GM19328 (cell line): ENCODE data around the gene TPRKB.
"Not testable (repeated sequence)": the region's sequence is repeated elsewhere in the genome, so short reads cannot be mapped to it uniquely, and the experiment has no call there.

Experiments used
- ATAC-seq: cut with Tn5 transposase; IDR thresholded peaks from one replicate; pipeline ENCODE4 v1.9.1; 2021; ENCODE audit warnings: mild to moderate bottlenecking, moderate library complexity; ENCODE audit not compliant: unreplicated experiment

The TPRKB gene

DNA sequence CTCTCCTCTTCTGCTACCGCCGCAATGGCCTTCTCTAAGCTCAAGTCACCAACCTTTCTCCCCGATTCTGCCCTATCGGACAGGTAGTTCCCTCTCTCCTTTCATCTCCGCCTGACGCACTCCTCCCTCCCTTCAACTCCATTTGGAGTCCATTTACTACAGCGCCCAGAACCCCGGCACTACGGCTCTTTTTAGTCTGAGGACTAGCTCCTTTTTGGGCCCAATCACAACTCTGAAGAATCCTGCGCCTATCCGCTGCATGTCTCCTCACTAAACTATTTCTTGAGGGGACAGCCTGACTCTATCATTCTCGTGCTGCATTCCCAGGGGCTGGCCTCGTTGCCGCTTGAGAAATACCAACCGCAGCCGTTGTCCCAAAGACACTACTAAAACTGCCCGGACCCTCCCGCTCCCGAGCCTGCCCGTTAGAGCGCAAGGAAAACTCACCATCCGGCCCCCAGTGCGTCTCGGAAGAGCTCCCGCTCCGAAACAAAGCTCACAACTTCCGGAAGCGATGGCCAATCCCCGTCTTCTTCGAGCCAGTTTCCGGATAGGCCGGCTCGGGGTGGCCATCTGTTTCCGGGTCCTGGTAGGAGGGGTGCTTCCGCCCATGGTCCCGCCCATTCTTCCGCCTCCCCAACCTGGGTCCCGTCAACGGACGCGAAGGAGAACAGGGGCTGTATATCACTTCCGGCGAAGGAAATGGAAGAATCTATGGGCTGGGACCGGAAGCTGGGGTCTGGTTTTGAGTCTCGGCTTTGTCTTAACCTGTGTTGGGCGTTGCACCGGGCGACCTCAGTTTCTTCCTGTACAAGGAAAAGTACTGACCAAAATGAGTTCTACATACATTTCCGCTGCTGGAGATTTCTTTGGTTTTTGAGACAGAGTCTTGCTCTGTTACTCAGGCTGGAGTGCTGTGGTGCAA, at the start of gene TPRKB:
Gene TPRKB (minus strand): TSS at position 491 of the 925 bp plus-strand sequence. CDS start 2,776 bp downstream, outside the sequence.
- peak; percentile 93 for ATAC-seq

DNA sequence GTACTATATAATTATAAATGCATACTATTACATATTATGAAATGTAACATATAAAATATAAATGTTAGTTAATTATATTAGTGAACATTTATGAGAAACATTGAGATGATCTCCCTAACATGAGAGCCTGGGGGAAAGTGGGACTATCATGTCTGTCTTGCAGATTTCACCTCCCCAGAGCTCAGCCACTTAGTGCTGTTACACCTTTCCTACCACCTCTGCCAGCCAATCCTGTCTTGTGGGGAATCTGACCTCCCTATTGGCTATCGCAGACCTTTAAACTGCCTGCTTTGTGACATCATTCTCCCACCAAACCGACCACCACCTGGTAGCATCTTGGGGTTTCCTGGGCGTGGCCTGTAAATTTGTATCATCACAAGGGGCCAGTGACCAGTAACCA, 46.7 kb upstream of the TPRKB start, which contains the start of gene C2orf78:
Gene C2orf78 (plus strand): TSS at position 301 of the 400 bp plus-strand sequence. CDS start 127 bp downstream, outside the sequence.
- not testable (repeated sequence) for ATAC-seq

DNA sequence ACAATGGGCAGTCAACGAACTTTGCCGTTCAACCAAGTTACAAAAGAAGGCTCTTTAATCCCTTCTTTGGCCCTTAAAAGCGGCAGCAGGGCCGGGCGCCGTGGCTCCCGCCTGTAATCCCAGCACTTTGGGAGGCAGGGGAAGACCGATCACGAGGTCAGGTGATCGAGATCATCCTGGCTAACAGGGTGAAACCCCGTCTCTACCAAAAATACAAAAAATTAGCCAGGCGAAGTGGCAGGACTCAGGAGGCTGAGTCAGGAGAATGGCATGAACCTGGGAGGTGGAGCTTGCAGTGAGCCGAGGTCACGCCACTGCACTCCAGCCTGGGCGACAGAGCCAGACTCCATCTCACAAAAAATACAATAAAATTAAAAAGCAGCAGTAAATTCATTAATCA, 46.3 kb upstream of the TPRKB start:
- ATAC-seq: not testable (repeated sequence)

DNA sequence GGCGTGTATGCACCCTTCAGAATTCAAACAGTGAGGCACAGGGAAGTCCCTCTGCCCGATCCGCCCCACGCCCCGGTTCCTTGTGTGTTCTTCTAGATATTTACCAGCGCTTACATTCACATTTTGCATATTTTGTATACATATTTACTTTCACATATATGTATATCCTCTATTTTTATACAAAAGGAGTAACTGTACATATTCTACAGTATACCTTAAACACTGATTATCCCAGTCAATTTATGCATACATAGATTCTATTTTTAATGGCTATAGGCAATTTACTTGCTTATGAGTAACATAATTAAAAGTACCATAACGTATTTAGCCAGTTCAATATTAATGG, 43.1 kb upstream of the TPRKB start:
- no peak for ATAC-seq

DNA sequence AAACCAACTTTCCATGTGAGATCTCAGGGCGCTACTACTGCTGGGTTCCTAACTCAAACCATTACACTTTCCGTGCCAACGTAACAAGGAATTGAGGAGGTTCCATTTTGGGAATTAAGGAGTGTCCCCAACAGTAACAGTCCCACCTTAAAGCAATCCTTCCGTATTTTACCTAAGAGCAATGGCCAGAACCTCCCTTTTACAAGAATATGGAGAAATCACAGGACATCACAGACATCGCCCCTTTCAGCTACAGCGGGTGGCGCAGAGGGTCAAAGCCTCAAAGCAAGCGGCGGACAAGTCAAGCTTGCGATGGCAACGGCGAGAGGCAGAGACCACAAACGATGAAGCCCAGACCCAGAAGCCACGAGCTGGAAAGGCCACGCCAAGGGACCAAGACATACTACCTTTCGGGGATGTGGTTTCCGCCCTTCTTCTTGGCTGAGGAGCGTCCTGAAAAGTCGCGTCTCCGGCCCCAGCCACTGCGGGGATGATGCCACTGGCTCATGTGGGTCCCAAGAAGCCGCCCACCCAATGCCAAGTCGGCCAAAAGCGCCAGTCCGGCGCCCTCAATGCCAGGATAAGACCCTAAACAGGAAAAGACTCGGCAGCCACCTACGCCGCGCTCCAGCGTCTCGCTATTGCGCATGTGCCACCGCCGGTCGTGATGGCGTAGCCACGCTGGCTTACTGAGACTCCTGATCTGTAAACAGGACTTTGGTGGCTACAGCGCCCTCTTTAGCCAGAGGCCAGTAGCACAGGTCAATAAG, 42.5 kb upstream of the TPRKB start, which contains the start of gene DUSP11:
Gene DUSP11 (minus strand): TSS at position 637 of the 770 bp plus-strand sequence. CDS start 129 bp downstream, at position 508.
- ATAC-seq: peak; percentile 99

DNA sequence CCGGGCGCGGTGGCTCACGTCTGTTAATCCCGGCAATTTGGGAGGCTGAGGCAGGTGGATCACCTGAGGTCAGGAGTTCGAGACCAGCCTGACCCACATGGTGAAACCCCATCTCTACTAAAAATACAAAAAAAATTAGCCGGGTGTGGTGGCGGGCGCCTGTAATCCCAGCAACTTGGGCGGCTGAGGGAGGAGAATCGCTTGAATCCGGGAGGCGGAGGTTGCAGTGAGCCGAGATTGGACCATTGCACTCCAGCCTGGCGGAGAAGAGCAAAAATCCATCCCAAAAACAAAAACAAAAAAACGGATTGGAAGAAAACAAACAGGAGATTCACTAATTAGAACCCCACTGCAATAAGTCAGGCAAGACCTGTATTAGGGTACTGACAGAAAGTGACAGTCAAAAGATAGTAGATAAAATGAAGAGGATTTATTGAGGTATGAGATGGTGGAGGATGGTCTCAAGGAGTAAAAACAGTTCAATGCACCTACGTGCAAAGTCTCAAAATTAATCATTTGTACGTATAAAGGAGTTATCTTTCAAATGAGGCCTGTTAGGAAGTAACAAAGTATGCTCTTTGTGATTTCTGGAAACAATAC, 41.8 kb upstream of the TPRKB start:
- ATAC-seq: not testable (repeated sequence)

DNA sequence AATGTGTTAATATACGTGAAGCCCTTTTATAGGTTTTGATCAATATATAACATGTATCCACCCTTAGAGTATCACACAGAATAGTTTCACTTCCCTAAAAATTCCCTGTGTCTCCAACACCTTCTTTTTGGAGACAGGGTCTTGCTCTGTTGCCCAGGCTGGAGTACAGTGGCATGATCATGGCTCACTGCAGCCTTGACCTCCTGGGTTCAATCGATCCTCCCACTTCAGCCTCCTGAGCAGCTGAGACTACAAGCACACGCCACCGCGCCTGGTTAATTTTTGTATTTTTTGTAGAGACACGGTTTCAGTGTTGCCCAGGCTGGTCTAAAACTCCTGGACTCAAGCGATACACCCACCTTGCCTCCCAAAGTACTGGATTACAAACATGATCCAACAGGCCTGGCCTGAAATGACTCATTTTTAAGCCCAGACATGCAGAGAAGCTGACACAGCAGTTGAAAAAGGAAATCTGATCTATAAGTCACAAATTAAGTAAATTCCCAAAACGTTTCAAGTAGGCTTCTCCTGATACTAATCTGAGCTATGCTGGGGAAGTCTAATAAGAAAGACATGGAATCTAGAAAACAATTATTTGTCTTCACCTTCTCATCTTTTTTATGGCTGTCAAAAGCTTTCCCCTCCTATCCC, 39.8 kb upstream of the TPRKB start:
- no peak for ATAC-seq

DNA sequence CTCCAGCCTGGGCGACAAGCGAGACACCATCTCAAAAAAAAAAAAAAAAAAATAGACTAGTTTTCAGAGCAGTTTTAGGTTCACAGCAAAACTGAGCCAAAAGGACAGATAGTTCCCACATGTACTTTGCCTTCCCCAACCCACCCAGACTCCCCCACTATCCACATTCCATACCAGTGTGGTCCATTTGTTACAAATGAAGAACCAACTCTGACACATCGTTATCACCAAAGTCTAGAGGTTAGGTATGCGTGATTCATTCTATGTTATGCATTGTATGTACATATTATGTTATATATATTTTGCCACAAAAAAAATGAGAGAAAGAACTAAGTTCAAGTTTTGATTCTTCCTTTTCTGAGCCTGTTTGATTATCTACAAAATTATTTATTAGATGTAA, 39.2 kb upstream of the TPRKB start:
- no peak for ATAC-seq

DNA sequence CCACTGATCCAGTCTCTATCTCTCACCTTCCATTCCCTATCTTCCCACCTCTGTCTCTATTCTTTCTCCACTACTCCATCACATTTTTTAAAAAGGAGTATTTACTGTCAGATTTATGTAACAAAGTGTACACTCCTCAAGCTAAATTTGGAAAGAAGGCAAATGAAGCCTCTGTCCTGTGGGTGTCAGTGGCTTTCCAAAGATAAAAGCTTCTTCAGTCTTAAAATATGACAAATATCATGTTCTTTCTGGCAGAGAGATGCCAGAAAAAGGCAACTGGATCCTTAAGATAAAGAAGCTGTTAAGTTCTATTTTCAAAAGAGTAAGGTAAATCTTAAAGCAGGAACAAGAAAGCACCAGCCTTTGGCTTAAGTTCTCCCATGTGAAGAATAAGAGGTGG, 35.7 kb upstream of the TPRKB start:
- ATAC-seq: no peak

DNA sequence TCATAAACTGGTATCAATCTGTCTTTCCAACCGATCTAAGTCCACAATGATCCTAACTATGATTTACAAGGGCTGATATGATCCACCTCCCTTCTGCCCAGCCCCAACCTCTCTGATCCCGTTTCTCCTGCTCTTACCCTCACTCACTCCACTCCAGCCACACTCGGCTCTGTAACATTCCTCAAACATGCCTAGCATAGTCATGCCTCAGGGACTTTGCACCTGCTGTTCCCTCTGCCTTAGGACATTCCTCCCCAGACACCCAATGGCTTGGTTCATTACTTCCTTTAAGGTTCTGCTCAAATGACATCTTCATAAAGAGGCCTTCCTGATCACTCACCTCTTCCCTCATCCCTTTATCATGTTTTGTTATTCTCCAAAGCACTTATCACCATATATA, 33.6 kb upstream of the TPRKB start:
- ATAC-seq: no peak

DNA sequence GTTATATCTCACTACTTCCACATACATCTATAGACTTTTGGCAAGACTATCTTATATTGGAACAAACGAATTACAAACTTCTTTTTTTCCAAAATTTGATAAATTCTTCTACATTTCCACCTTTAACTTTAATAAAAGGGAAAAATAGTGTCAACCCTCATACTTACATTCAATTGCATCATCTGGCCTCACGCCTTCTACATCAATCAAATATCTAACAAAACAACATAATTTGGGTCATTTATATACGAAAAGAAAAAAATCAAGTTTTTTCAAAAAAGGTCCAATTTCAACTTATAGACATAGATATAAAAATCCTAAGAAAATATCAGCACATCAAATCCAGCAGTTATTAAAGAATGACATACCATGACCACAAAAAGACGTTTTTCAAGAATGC, 29.8 kb upstream of the TPRKB start:
- no peak for ATAC-seq

DNA sequence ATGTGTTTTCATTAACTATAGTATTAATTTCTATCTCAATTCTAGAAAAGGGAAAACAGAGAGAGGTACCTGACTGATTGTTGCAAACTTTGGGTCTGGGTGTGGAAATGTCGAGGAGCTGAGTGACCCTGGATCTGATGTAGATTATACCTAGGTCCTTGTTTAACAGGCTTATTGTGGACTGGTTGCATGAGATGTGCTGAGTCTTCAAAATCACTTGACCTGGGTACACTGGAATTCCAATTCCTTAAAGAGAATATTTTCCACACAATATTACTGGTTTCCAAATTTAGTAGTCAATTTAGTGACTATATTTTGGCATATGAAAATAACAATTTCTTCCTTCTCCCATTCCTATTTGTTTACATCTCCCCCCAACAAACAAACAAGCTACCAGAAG, 29.2 kb upstream of the TPRKB start:
- no peak for ATAC-seq

DNA sequence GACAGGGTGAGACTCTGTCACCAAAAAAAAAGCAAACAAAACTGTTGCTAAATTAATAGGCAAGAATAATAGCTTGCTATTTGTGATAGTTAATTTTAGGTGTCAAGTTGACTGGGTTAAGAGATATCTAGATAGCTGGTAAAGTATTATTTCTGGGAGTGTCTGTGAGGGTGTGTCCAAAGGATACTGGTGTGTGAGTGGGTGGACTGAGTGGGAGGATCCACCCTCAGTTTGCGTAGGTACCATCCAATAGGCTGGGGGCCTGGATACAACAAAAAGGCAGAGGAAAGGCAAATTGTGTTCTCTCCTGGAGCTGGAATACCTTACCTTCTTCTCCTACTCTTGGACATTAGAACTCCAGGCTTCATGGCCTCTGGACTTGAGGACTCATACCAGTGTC, 27.8 kb upstream of the TPRKB start:
- ATAC-seq: no peak

DNA sequence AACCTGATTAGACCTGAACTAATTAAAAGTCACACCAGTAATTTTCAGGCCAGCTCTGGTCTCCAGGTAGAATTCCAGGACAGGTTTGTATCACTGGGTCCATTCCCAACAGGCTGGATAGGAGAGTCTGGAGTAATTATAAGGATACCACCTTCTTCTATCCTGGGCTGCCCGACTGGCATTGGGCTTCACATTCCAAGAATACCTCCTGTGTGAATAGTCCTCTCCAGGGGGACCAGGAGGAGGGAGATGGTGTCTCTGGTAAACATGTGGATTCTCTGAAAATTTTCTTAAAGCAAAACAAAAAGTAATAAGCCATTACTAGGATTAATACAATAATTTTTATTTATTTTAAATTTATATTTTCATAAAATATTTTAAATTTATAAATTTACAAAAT, 25.4 kb upstream of the TPRKB start:
- no peak for ATAC-seq

DNA sequence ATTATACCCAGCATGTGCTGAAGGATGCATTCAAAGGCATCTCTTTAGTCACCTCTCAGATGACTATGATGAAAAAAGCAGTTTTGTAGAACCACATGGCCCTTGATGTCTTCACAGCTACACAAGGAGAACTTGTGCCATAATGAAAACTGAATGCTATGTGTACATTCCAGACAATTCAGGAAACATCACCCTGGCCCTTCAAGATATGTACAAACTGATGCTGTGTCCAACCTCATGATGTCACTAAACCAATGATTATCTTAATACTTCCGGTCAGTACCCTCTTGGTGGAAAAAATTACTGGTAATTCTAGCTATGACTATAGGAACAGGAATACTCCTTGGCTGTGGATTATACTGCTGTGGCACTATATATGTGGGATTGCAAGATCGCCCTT, 22.8 kb upstream of the TPRKB start:
- ATAC-seq: no peak

DNA sequence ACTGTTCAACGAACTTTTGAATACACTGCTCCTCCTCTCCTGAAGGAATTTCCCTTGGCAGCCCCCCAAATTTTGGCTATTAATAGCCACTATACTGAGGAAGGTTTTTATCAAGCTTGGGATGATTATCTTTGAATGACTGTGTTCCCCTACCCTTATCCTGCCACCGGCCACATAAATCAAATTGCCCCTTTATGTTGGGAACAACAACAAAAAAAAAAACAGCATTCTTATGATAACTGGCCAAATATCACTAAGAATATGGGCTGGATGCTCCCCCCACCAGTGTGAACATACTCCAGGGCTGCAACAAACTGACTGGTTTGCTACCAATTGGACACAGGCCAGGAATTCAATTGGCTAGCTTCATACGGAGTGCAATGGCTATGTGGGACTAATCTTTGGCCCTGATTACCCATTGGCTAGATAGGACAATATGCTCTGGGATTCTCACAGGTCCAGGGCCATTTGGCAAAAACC, 22.2 kb upstream of the TPRKB start:
- ATAC-seq: no peak

DNA sequence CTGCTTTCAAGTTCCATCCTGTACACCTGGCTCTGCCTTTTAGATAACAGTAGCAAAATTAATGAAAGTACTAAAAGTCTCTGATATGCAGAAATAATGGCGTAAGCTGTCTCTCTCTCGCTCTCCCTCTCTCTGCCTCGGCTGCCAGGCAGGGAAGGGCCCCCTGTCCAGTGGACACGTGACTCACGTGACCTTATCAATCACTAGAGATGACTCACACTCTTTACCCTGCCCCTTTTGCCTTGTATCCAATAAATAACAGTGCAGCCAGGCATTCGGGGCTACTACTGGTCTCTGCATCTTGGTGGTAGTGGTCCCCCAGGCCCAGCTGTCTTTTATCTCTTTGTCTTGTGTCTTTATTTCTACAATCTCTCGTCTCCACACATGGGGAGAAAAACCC, 17.2 kb upstream of the TPRKB start:
- not testable (repeated sequence) for ATAC-seq

DNA sequence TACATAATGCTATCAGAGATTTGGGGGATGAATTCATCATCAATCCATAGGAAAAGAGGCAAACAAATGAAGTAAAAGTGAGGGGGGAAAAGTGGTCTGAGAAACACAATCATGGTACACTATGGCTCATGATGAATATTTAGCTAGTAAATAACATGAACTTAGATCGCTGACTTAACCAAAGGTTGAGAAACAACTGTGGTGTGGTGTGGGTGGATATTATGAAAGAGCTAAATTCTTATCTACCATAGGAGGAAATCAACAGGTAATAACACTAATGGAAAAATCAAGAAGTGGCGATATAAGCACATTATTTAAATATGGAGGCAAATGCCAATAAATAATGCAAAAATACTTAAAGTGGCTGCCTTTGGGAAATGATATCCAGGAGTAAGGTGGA, 12.2 kb upstream of the TPRKB start:
- ATAC-seq: no peak

DNA sequence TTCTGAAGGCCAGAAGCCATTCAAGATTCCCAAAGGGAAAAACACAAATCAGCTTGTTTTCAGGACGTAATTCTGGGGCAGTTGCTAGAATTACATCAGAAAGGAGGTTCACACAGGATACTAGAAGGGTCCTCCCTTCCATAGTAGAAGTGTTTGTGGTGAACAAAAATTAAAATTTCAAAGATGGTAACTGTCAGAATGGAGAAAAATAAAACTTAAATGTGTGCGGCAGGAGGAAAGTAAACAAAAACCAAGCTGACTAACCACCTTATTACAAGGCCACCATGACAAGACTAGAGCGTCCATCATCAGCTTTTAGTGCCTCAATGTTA, 9.7 kb upstream of the TPRKB start:
- no peak for ATAC-seq

DNA sequence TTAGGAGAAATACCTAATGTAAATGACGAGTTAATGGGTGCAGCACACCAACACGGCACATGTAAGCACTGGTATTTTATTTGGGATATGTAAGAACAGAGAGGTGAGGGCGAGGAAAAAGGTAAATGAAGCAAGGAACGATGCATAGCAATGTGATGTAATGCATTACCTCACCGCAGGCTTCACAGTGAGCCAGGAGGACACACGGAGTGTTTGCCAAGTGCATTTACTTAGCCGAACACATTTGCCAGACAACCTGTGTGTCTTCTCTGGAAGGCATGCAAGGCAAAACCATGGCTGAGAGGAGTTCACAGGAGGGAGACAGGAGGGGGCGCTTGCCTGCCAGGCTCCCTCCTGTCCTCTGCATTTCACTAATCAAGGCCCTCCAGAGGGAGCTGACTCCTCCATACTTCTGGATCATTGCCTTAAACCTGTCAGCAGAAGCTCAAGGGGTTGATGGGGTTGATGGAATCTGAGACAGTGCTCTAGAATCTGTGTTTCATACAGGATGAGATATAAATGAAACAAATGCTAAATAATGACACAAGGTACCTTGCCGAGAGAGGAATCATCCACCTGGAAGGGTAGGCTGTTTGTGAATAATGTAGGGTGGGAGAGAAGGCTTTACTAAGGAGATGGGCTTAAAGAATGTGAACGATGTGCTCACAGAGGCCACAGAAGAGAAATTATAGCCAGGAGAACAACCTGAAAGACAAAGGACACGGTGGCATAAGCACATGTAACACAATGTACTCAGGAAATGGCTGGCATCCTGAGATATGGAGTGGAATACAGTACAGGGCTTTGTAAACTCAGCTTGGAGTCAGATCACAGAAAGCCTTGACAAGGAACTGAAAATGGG, 9.1 kb upstream of the TPRKB start:
- ATAC-seq: no peak
